SJCRH30 (cell line): ENCODE data around the gene ANKRD55. TPM values are rescaled to one million over a fixed set of nuclear protein-coding genes. Genes with fewer than 3 reads are reported as not detected.

Experiments used
- DNase-seq, 2 experiments: peaks; one replicate each; pipeline ENCODE4 v3.0.0-alpha.2; 2015 to 2020
- H3K27ac ChIP-seq: fragments of 250-450 bp; sonication (Bioruptor Pico); 2 replicates; pipeline ENCODE4 v1.5.1; 2020; ENCODE audit warnings: mild to moderate bottlenecking, moderate library complexity
- H3K27me3 ChIP-seq: fragments of 250-450 bp; sonication (Bioruptor Pico); 2 replicates; pipeline ENCODE4 v1.5.1; 2020; ENCODE audit warnings: mild to moderate bottlenecking, moderate library complexity
- H3K36me3 ChIP-seq: fragments of 250-450 bp; sonication (Bioruptor Pico); 2 replicates; pipeline ENCODE4 v1.5.1; 2020; ENCODE audit warnings: mild to moderate bottlenecking, moderate library complexity
- H3K4me1 ChIP-seq: fragments of 250-450 bp; sonication (Bioruptor Pico); 2 replicates; pipeline ENCODE4 v1.5.1; 2020; ENCODE audit warnings: mild to moderate bottlenecking, moderate library complexity
- H3K4me3 ChIP-seq: fragments of 250-450 bp; sonication (Bioruptor Pico); 2 replicates; pipeline ENCODE4 v1.5.1; 2020; ENCODE audit warnings: mild to moderate bottlenecking, moderate library complexity
- H3K9me3 ChIP-seq: fragments of 250-450 bp; sonication (Bioruptor Pico); replicated peaks from 2 replicates; pipeline ENCODE4 v1.5.1; 2020; ENCODE audit warnings: mild to moderate bottlenecking, moderate library complexity
- total RNA-seq: library from RNA; depleted of rRNA; stranded (reverse); fragments of >200 nt; shearing (Covaris generic); gene quantifications from 2 replicates; pipeline ENCODE4 v1.2.3, GENCODE V29; 2014; rRNA removed

ANKRD55 gene
- total RNA-seq, 1 experiment from 2014 or later, result not detected

DNA sequence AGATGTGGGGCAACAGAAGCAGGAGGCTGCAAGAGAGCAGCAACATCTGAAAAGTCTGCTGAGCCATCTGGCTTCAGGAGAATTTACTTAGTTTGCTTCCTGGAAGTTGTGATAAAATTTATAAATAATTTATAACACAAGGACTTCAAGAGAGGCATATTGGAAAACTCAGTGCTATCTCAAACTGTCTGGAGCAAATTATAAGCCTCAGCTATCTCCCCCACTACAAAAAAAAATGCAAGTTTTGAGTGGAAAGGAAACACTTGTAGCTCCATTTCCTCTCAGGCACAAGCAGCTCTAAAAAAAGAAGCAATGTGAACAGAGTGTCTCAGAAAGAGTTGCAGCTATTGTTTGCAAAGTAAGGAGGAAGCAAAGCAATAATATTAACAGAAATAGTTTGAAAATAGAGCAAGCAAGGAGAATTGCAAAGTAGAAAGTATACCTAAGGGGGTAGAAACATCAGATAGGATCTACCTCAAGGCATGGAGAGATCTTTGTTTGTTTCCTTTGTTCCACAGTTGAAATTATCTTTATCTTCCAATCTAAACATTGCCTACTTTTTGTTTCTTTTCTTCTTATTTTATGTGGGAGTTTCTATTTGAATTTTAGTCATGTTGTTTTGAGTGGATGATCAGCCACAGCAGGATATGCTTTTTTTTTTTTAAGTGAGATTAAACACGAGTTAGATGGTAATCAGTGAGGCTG lies 182.4 kb downstream of the ANKRD55 start:
- no peak for DNase-seq
- no peaks in the 10 kb centered on the region for H3K4me1 ChIP-seq
- H3K9me3 ChIP-seq, result no peaks in the 10 kb centered on the region
- no peak overlapping the region for H3K27ac ChIP-seq
- H3K36me3 ChIP-seq, result no peaks in the 10 kb centered on the region
- H3K27me3 ChIP-seq, result no peaks in the 10 kb centered on the region
- H3K4me3 ChIP-seq, result no peak overlapping the region

Other genes with a start within 250 kb of the ANKRD55 start
- 42.3 and 52.5 TPM in 2 replicates for gene IL6ST, start 238.4 kb downstream of the ANKRD55 start, total RNA-seq